Measurements from ENCODE around the gene TGFBRAP1. TPM values are rescaled to one million over a fixed set of nuclear protein-coding genes. Genes with fewer than 3 reads are reported as not detected.

TGFBRAP1 gene
- total RNA-seq, 4 donors from 2014 or later: 20.9 to 30.8 (median 23.2) TPM

- Histone ChIP-seq H3K9me3 (no peaks in the 10 kb centered on the region), H3K27me3 (no peaks in the 10 kb centered on the region), H3K36me3 (peaks cover 0 to 14% (median 0%) of the 10 kb centered on the region in 3 donors), H3K27ac (peak overlapping the region in 2 of 4 donors; percentile 69 to 86), H3K4me3 (no peak overlapping the region), H3K4me1 (peaks cover 0 to 70% (median 19%) of the 10 kb centered on the region in 4 donors)
- WGBS, 2 donors: 48 to 76% methylated on average over 4 of the region's 4 CpGs
- no peak for TF ChIP-seq CTCF (IDR thresholded peaks at IDR 0.05)
- TF ChIP-seq POLR2A (IDR thresholded peaks at IDR 0.05): no peak
- no peak for TF ChIP-seq EP300 (IDR thresholded peaks at IDR 0.05)
- DNase-seq (ENCODE audit: low spot score in 2 of 2): no peak
These were observed 42.3 kb upstream of the TGFBRAP1 start for GRCh38 chr2:105371810-105372209.

GRCh38 chr2:105371156-105371555, 41.6 kb upstream of the TGFBRAP1 start:
- Histone ChIP-seq H3K4me3 (no peak overlapping the region), H3K4me1 (peaks cover 0 to 65% (median 18%) of the 10 kb centered on the region in 4 donors), H3K27me3 (no peaks in the 10 kb centered on the region), H3K9me3 (no peaks in the 10 kb centered on the region), H3K36me3 (peaks cover 0 to 20% (median 0%) of the 10 kb centered on the region in 3 donors), H3K27ac (peak overlapping the region in 2 of 4 donors; percentile 69 to 86)
- TF ChIP-seq EP300 (IDR thresholded peaks at IDR 0.05) (no peak), CTCF (IDR thresholded peaks at IDR 0.05) (no peak), POLR2A (IDR thresholded peaks at IDR 0.05) (no peak)
- WGBS, 2 donors: 69 to 79% methylated on average over 10 of the region's 10 CpGs
- no peak for DNase-seq (ENCODE audit: low spot score in 2 of 2)

- 37 to 41% methylated on average over 28 to 30 of the region's 30 CpGs for WGBS, 2 donors
- H3K4me1 ChIP-seq: peaks cover 0 to 55% (median 17%) of the 10 kb centered on the region in 4 donors
- TF ChIP-seq EP300 (IDR thresholded peaks at IDR 0.05) (peak in 1 of 2 donors; percentile 57), CTCF (IDR thresholded peaks at IDR 0.05) (peak; percentile 85 to 95 (median 88)), POLR2A (IDR thresholded peaks at IDR 0.05) (no peak)
- peaks cover 0 to 24% (median 0%) of the 10 kb centered on the region in 3 donors for H3K36me3 ChIP-seq
- peak; percentile 82 to 93 for DNase-seq (ENCODE audit: low spot score in 2 of 2)
- H3K9me3 ChIP-seq: no peaks in the 10 kb centered on the region
- peak overlapping the region in 2 of 4 donors; percentile 69 to 86 for H3K27ac ChIP-seq
- no peaks in the 10 kb centered on the region for H3K27me3 ChIP-seq
- no peak overlapping the region for H3K4me3 ChIP-seq
These were observed 40.5 kb upstream of the TGFBRAP1 start for GRCh38 chr2:105369777-105370690.

- Histone ChIP-seq H3K4me3 (no peak overlapping the region), H3K36me3 (peaks cover 0 to 24% (median 0%) of the 10 kb centered on the region in 3 donors), H3K9me3 (no peaks in the 10 kb centered on the region), H3K27ac (no peak overlapping the region), H3K4me1 (peaks cover 0 to 43% (median 8%) of the 10 kb centered on the region in 4 donors), H3K27me3 (no peaks in the 10 kb centered on the region)
- 72 to 73% methylated on average over 8 of the region's 8 CpGs for WGBS, 2 donors
- TF ChIP-seq POLR2A (IDR thresholded peaks at IDR 0.05): no peak
- no peak for TF ChIP-seq CTCF (IDR thresholded peaks at IDR 0.05)
- TF ChIP-seq EP300 (IDR thresholded peaks at IDR 0.05): no peak
- no peak for DNase-seq (ENCODE audit: low spot score in 2 of 2)
These were observed 39.3 kb upstream of the TGFBRAP1 start for GRCh38 chr2:105368759-105369408.

All from tibial nerve (tissue), 4 donors.